ENCODE results near the gene RAB33B. TPM values are rescaled to one million over a fixed set of nuclear protein-coding genes. Genes with fewer than 3 reads are reported as not detected.

Gene RAB33B
- total RNA-seq, 2 experiments from 2014 or later = 9.2 to 11.7 TPM

DNA sequence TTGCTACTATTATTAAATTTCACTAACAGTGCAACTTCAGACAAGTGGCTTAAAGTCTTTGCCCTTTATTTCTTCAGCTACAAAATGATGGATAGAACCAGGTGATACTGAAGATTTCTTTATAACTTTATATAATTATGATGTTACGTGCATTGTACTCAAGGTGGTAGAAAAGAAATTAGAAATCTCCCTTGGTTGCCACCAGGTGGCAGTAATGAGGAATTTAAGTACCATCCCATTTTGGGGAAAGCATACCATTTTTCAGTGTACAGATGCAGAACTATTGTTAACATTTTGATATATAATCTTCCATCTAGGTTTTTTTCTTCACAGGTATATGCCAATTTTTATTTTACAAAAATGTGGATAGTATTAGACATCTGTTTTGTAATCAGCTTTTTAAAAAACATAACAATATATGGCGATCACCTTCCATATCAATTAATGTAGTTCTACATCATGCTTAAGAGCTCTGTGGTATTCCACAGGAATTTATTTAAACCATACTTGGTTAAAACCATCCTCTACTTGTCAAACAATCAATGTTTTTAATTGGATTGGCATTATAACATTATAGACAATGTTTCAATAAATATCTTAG lies 37.7 kb upstream of the RAB33B start:
- peaks cover 5% of the 10 kb centered on the region for H3K4me1 ChIP-seq (ENCODE audit: insufficient read depth, low read length, poor library complexity, severe bottlenecking)
- no peaks in the 10 kb centered on the region for H4K20me1 ChIP-seq (ENCODE audit: insufficient read depth, low read length)
- no peak for TF ChIP-seq EZH2phosphoT487 (IDR thresholded peaks at IDR 0.05; ENCODE audit: borderline replicate concordance, low read depth, low read length)
- peak; percentile 95 for TF ChIP-seq CTCF (conservative IDR thresholded peaks at IDR 0.05; ENCODE audit: low read length)
- no peak overlapping the region for H3K4me2 ChIP-seq (ENCODE audit: low read length)
- no peaks in the 10 kb centered on the region; the same call in 1 of the 2 replicates for H3K9me3 ChIP-seq (ENCODE audit: low read length)
- POLR2A ChIA-PET = no interaction called here
- no peak overlapping the region for H2AFZ ChIP-seq (ENCODE audit: low read length)
- no peak overlapping the region for H3K27ac ChIP-seq (ENCODE audit: low read depth, low read length, poor library complexity, severe bottlenecking)
- intact Hi-C loops (cut with micrococcal nuclease; ENCODE audit: unreplicated experiment) = loop anchor here (1.0 to 5.0 kb wide), 3 partner anchors 37 to 241 kb away; no protein-coding TSS in a partner anchor
- H3K36me3 ChIP-seq (ENCODE audit: insufficient read depth, low read length) = peaks cover 42% of the 10 kb centered on the region
- no TSS peak for BruUV-seq (replicated peaks)
- peak; percentile 67 for DNase-seq (ENCODE audit: low spot score)
- no peaks in the 10 kb centered on the region for H3K79me2 ChIP-seq (ENCODE audit: insufficient read depth, low read depth, low read length)
- CTCF ChIA-PET (ENCODE audit: unreplicated experiment) = no interaction called here
- no peak overlapping the region for H3K4me3 ChIP-seq (ENCODE audit: low read depth, low read length, poor library complexity, severe bottlenecking)
- H3K9me2 ChIP-seq (ENCODE audit: insufficient read depth, low read length) = no peaks in the 10 kb centered on the region

DNA sequence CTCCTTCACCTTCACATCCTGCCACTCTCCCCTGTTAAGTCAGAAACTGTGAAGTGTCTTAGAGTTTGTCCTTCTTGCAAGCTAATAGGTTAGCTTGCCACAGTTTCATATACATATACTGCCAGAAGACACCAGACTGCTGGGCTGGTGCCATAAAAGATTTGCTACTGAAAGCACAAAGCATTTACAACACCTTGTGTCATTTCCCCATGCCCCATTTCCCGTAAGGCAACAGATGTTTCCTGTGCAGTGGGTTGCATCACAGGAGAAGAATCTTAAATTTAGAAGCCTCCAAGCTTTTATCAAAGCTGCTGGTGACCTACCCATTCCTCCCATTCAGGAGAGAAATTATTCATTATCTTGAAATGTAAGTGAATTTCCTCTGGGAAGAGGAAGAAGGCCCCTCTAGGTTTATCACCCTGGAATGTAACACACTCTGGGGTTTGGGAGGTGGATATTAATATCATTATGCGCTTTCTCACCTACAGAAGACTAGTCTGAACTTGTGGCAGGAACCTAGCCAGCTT lies 34.5 kb upstream of the RAB33B start:
- no peak for TF ChIP-seq CTCF (conservative IDR thresholded peaks at IDR 0.05; ENCODE audit: low read length)
- TF ChIP-seq EZH2phosphoT487 (IDR thresholded peaks at IDR 0.05; ENCODE audit: borderline replicate concordance, low read depth, low read length) = no peak
- ChIA-PET CTCF (ENCODE audit: unreplicated experiment) (interaction anchor here (0.5 to 0.8 kb wide), 2 partner anchors 10 to 377 kb away, joined by 3 read pairs; no protein-coding TSS in a partner anchor), POLR2A (interaction anchor here (0.9 to 1.6 kb wide), 3 partner anchors 41 to 242 kb away, joined by 3 to 4 read pairs (median 3); partner anchors contain the start of genes ELF2 and SETD7)
- H3K4me1 ChIP-seq (ENCODE audit: insufficient read depth, low read length, poor library complexity, severe bottlenecking) = peaks cover 5% of the 10 kb centered on the region
- no peak overlapping the region for H3K4me2 ChIP-seq (ENCODE audit: low read length)
- H3K9me3 ChIP-seq (ENCODE audit: low read length) = no peaks in the 10 kb centered on the region; the same call in 1 of the 2 replicates
- no TSS peak for BruUV-seq (replicated peaks)
- no peak overlapping the region for H3K27ac ChIP-seq (ENCODE audit: low read depth, low read length, poor library complexity, severe bottlenecking)
- no peak overlapping the region for H3K4me3 ChIP-seq (ENCODE audit: low read depth, low read length, poor library complexity, severe bottlenecking)
- no peaks in the 10 kb centered on the region for H3K9me2 ChIP-seq (ENCODE audit: insufficient read depth, low read length)
- H4K20me1 ChIP-seq (ENCODE audit: insufficient read depth, low read length) = no peaks in the 10 kb centered on the region
- H3K79me2 ChIP-seq (ENCODE audit: insufficient read depth, low read depth, low read length) = no peaks in the 10 kb centered on the region
- peak; percentile 21 for DNase-seq (ENCODE audit: low spot score)
- intact Hi-C loops (cut with micrococcal nuclease; ENCODE audit: unreplicated experiment) = loop anchor here (2.0 to 5.0 kb wide), 2 partner anchors 15 to 238 kb away; no protein-coding TSS in a partner anchor
- no peak overlapping the region for H2AFZ ChIP-seq (ENCODE audit: low read length)
- H3K36me3 ChIP-seq (ENCODE audit: insufficient read depth, low read length) = peaks cover 32% of the 10 kb centered on the region

GRCh38 chr4:139420652-139421051 lies 33.3 kb upstream of the RAB33B start:
- Histone ChIP-seq H3K4me3 (ENCODE audit: low read depth, low read length, poor library complexity, severe bottlenecking) (no peak overlapping the region), H3K79me2 (ENCODE audit: insufficient read depth, low read depth, low read length) (no peaks in the 10 kb centered on the region), H2AFZ (ENCODE audit: low read length) (no peak overlapping the region), H3K36me3 (ENCODE audit: insufficient read depth, low read length) (peaks cover 22% of the 10 kb centered on the region), H4K20me1 (ENCODE audit: insufficient read depth, low read length) (no peaks in the 10 kb centered on the region), H3K4me1 (ENCODE audit: insufficient read depth, low read length, poor library complexity, severe bottlenecking) (peaks cover 5% of the 10 kb centered on the region), H3K9me3 (ENCODE audit: low read length) (no peaks in the 10 kb centered on the region; the same call in 1 of the 2 replicates), H3K27ac (ENCODE audit: low read depth, low read length, poor library complexity, severe bottlenecking) (no peak overlapping the region), H3K9me2 (ENCODE audit: insufficient read depth, low read length) (no peaks in the 10 kb centered on the region), H3K4me2 (ENCODE audit: low read length) (no peak overlapping the region)
- intact Hi-C loops (cut with micrococcal nuclease; ENCODE audit: unreplicated experiment) = no loop called here
- DNase-seq (ENCODE audit: low spot score) = no peak
- TF ChIP-seq EZH2phosphoT487 (IDR thresholded peaks at IDR 0.05; ENCODE audit: borderline replicate concordance, low read depth, low read length) (no peak), CTCF (conservative IDR thresholded peaks at IDR 0.05; ENCODE audit: low read length) (no peak)
- BruUV-seq (replicated peaks) = no TSS peak
- POLR2A ChIA-PET = no interaction called here
- CTCF ChIA-PET (ENCODE audit: unreplicated experiment) = no interaction called here

Measured in OCI-LY7 (cell line).